ENCODE measurements around the gene ANKRD6.

The ANKRD6 gene

DNA sequence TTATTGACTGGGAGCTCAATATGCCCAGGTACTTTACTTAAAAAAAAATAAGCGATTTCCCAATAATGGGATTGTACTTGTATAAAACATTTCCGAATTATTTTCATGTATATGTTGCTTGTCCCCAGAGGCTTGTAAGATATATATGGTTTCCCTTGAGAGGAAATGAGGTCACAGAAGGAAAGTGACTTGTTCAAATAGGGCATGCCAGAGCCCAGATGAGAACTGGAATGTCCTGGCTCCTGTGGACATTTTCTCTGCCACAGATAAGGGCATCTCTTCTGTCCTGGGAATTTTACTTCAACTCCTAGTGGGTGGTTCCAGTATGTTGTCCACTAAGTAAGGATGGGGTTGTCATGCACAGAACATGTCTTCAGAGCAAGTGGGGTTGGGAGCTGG is 142.6 kb downstream of the ANKRD6 start:
- no peak overlapping the region for H3K4me3 ChIP-seq (ENCODE audit: low read depth, low read length)
- TF ChIP-seq, protein P1, sequence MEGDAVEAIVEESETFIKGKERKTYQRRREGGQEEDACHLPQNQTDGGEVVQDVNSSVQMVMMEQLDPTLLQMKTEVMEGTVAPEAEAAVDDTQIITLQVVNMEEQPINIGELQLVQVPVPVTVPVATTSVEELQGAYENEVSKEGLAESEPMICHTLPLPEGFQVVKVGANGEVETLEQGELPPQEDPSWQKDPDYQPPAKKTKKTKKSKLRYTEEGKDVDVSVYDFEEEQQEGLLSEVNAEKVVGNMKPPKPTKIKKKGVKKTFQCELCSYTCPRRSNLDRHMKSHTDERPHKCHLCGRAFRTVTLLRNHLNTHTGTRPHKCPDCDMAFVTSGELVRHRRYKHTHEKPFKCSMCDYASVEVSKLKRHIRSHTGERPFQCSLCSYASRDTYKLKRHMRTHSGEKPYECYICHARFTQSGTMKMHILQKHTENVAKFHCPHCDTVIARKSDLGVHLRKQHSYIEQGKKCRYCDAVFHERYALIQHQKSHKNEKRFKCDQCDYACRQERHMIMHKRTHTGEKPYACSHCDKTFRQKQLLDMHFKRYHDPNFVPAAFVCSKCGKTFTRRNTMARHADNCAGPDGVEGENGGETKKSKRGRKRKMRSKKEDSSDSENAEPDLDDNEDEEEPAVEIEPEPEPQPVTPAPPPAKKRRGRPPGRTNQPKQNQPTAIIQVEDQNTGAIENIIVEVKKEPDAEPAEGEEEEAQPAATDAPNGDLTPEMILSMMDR (IDR thresholded peaks at IDR 0.05; ENCODE audit: low read depth, low read length, missing control alignments), result no peak
- in situ Hi-C loops (cut with HindIII; ENCODE audit: low sequenced_read_pairs), result no loop called here
- no peak for DNase-seq (ENCODE audit: low read depth)

DNA sequence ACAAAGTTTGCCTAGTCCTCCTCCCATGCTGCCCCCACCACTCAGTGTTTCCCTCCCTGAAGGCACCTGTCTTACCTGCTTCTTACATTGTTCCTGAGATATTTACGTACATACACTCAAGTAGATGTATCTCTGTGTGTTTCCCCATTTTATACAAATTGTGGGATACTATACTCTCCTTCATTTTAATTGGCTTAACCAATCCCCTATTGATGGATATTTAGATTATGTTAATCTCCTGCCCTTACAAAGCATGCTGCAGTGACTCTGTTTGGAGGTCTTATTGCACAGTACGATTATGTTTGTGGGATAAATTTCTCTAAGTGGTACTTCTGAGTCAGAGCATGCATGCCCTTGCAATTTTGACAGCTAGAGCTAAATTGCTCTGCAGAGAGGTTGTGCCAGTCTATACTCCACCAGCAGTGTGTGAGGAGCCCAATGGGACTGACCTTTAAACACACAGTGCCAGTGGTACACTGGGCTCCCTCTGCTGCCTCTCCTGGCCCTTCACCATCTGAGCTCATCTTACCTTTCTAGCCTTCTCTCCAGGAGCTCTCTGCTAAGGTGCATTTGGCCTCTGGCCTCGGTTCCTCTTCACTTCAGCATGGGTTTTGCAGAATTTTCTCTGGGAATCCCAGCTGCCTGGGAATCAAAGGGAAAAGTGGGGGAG is 148.2 kb downstream of the ANKRD6 start:
- in situ Hi-C loops (cut with HindIII; ENCODE audit: low sequenced_read_pairs), result no loop called here
- DNase-seq (ENCODE audit: low read depth), result no peak
- TF ChIP-seq, protein P1 (IDR thresholded peaks at IDR 0.05; ENCODE audit: low read depth, low read length, missing control alignments), result no peak
- H3K4me3 ChIP-seq (ENCODE audit: low read depth, low read length), result no peak overlapping the region

DNA sequence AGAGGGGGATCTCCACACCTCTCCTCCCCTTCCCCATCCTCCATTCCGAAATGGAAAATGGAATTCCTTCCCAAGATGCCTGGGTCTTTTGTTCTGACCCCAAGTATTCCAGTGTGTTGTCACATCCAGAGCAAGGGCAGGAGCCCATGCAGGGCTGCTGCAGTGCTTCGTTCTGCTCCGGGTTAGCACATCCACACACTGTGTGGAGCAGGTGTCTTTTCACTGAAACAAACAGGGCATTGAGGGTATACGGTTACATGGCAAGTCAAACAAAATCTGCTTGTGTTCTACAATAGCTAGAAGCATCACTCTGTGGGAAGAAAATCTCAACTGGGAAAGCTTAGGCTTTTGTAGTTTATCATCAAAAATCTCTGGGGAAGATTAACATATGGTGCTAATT is 148.7 kb downstream of the ANKRD6 start:
- no peak for DNase-seq (ENCODE audit: low read depth)
- no peak overlapping the region for H3K4me3 ChIP-seq (ENCODE audit: low read depth, low read length)
- TF ChIP-seq, protein P1 (IDR thresholded peaks at IDR 0.05; ENCODE audit: low read depth, low read length, missing control alignments), result no peak
- in situ Hi-C loops (cut with HindIII; ENCODE audit: low sequenced_read_pairs), result no loop called here

DNA sequence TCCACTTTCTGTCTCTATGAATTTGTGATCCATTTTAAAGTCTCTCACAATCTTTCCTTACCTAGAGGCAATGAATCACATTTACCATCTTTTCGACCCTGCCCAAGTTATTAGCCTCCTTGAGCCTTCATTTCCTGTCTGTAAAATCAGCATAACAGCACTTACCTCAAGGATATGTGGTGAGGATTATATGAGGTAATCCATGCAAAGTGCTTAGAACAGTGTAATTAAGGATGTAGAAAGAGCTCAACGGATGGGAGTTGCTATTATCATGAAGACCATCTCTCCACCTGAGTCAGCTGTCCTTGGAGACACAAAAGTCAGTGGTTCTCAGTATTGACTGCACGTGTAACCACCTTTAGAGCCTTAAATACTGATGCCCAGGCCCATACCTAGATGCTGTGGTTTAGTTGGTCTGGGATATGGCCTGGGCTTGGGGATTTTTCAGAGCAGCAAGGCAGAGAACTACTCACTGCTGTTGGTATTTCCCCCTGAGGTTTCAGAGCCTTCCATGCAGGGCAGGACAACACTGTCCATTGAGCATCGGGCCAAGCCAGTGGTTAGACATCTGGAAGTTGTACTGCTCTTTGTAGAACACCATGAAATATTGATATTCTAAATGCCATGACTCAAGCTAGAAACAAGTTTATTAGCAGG is 149.8 kb downstream of the ANKRD6 start:
- in situ Hi-C loops (cut with HindIII; ENCODE audit: low sequenced_read_pairs), result no loop called here
- no peak overlapping the region for H3K4me3 ChIP-seq (ENCODE audit: low read depth, low read length)
- DNase-seq (ENCODE audit: low read depth), result no peak

DNA sequence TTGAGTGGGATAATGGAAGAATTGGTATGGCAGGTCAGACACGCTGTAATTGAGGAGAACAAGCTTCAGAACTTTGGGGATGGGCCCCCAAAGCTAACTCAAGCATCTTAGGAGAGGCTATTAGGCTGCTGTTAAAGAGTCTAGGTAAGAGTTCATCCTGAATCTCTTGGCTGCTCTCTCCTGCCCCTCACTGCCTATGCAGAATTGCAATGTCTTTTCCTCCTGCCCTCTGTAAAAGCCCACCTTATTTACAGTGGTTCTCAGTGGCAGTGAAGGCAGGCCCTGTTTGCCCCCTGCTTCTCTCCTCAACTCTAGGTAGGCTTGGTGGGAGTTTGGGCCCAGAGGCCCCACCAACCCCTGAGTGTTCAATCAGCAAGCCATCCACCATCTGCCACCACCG is 150.6 kb downstream of the ANKRD6 start:
- in situ Hi-C loops (cut with HindIII; ENCODE audit: low sequenced_read_pairs), result no loop called here
- no peak for DNase-seq (ENCODE audit: low read depth)
- no peak overlapping the region for H3K4me3 ChIP-seq (ENCODE audit: low read depth, low read length)
- TF ChIP-seq, protein P1 (IDR thresholded peaks at IDR 0.05; ENCODE audit: low read depth, low read length, missing control alignments), result no peak

More for the DNA sequence above, 149.8 kb downstream of the ANKRD6 start:
- TF ChIP-seq, protein P1 (IDR thresholded peaks at IDR 0.05; ENCODE audit: low read depth, low read length, missing control alignments), result no peak

DNA sequence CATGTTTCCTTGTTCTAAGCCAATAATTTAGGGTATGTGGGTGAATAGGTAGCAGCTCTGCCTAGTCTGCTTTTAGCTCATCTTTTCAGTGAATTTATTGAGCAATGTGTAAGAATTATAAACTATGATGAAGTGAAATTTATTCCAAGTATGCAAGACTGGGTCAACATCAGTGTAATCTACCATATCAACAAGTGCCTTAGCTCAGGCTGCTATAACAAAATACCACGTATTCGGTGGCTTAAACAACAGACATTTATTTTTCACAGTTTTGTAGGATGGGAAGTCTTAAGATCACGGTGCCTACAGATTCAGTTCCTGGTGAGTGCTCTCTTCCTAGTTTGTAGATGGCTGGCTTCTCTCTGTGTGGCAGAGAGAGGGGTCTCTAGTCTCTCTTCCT is 151.6 kb downstream of the ANKRD6 start:
- no peak overlapping the region for H3K4me3 ChIP-seq (ENCODE audit: low read depth, low read length)
- TF ChIP-seq, protein P1 (IDR thresholded peaks at IDR 0.05; ENCODE audit: low read depth, low read length, missing control alignments), result no peak
- no peak for DNase-seq (ENCODE audit: low read depth)
- in situ Hi-C loops (cut with HindIII; ENCODE audit: low sequenced_read_pairs), result no loop called here
